EL (cell line): ENCODE results near the gene DOCK4.

ENCODE experiments used
- DNase-seq: peaks from one replicate; pipeline ENCODE4 v3.0.0-alpha.2; 2016

Gene DOCK4

DNA sequence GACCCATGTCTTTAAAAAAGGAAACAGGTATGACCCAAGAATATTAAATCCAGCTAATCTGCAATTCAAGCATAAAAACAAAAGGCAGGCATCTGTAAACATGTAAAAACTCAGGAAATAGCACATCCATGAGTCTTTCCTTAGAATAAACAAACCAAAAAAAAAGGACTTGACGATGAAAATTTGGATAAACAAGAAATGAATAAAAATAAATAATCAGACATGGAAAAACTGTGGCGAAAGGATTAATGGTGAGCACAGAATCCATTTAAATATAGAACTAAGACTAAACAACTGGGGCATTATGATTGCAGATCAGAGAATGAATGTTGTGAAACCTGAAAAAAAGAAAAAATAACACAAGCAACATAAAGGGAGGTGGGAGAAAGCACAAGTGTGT lies 170.1 kb downstream of the DOCK4 start:
- DNase-seq = peak; percentile 3

DNA sequence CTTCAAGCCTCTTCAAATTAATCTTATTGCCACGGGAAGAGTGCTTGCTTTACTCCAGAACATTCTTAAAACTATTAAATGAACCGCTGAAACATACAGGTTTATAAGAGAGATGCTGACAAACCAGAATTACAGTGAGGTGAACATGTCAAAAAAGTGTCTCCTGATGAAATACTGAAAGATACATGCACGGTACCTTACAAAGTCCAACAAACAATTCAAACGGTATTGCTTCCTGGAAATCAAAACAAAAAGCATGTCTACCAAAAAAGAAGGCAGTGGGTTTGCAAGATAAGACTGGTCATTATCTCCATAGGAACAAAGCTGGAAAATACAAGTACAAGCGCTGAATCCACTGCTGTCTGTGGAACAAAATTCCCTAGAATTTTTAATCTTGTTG lies 174.5 kb downstream of the DOCK4 start:
- no peak for DNase-seq

DNA sequence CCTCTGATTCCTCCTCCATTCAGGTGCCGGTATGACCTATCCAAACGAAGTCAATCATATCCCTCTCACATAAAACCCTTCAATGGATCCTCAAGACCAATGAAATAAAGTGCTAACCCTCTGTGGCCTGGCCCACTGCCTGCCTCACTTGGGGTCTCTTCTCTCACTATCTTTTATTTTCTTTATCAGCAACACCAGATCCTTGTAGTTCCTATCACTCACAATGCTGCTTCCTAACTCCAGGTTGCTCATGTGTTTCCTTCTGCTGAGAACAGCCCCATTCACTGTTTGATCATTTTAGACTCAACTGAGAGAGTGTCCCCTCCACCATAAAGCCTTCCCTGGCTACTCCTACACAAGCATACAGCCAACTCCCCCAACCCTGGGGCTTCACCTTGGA lies 180.6 kb downstream of the DOCK4 start:
- no peak for DNase-seq

DNA sequence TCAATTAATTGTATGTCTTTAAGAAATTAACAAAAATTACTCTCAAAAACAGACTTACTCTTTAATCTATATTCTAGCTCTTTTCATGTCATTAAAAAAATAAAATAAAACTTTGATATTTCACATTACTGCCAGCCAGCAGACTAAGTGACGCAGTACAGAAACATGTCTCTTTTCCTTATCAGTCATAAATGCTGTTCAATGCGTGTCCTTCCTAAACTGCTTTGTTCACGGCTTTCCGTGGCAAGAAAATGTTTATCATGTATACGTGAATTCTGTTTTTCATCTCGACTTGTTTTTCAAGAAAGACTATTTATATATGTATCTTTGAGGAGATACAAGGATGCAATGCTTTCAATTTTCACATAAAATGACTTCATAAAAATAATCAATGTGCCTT lies 182.4 kb downstream of the DOCK4 start:
- DNase-seq = no peak

DNA sequence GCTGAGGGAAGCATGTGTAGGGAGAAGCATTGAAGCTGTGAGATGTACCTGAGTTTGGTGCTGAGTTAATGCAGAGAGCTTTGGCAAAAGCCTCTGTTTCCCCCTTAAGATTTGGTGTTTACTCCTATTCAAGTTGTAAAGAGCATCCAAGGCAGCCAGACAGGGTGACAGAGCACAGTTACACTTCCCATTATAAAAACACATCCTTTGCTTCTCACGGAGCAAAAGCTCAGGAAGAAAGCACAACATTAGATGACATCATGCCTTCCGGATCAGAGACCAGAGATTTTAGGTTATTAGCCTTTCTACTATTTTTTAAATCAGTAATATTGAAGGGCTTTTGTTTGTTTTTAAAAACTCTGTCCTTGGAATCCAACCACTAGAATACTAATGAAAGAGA lies 182.9 kb downstream of the DOCK4 start:
- peak; percentile 2 for DNase-seq

DNA sequence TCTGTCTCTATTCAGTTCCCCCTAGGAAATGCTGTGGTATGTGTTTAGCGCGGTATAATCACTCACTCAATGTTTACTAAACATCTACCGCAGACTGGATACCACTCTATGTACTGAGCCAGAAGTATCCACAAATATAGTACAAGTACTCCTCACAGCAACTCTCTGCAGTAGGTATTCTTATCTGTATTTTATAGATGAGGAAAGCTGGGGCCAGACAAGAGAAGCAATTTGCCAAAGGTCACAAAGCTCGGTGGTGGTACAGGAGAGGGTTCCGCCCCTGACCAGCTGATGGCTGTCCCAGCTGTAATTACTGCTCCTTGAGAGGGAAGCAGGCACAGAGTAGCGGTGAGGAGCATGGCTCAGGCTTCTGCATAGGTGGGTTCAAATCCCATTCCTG lies 184.1 kb downstream of the DOCK4 start:
- DNase-seq = no peak

DNA sequence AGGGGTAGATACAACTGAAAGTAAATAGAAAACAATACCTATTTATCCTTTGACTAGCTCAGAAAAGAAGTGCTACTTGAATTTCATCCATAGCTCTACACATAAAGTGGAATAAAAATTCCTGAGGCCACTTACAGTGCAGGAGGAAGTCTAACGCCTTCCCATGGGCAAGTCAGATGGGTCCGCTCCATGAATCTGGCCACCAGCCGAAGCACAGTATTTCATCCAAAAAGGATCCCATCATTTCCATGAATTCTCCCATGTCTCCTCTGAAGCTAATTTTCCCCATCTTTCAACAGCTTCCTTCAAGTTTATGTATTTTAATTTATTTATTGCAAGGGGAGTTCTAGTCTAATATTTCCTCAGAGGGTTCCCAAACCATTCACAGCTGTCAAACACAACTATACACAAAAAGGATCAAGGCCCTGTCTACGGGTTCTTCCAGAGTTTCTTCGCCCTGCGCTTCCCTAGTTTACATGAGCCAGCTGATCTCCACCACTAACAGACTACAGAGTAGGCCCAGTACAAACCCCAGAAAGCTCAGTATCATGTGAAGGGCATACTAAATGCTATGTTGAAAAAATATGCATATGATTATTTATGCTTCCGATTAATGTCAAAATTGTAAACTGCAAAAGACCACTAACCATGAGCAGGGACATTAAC lies 184.7 kb downstream of the DOCK4 start:
- DNase-seq = no peak

DNA sequence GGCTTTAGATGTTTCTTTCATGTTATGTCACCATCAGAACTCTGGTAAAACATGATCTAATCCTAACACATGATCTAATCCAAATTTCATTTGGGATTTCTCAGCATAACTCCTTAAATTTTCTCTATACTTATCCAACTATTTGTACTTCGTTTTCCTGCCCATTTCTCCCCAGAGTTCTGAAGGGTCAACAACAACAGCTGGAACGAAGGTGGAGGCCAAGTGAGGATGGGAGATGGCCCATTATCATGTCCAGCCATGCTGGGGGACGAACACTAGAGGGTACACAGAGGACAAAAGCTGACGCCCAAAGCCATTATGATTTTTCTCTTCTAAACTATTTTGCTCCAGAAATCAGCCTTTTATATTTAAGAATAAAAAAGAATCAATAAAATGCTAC lies 185.4 kb downstream of the DOCK4 start:
- DNase-seq = no peak

DNA sequence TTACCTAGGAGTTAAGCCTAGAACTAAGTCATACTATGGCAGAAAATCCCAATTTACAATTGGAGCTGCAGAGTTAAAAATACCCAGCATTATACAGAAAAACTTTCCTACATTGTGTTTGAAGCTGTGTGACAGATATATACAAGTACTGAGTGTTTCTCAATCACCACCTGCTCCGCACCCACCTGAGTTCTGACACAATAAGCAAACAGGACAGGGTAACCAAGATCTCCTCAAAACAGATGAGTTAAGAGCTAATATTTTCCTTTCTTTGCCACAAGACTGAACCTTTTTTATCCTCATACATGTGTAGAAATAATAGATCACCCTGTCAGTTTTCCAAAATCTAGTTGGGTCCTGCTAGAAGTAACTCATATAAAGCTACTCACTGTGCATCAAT lies 186.3 kb downstream of the DOCK4 start:
- DNase-seq = no peak

DNA sequence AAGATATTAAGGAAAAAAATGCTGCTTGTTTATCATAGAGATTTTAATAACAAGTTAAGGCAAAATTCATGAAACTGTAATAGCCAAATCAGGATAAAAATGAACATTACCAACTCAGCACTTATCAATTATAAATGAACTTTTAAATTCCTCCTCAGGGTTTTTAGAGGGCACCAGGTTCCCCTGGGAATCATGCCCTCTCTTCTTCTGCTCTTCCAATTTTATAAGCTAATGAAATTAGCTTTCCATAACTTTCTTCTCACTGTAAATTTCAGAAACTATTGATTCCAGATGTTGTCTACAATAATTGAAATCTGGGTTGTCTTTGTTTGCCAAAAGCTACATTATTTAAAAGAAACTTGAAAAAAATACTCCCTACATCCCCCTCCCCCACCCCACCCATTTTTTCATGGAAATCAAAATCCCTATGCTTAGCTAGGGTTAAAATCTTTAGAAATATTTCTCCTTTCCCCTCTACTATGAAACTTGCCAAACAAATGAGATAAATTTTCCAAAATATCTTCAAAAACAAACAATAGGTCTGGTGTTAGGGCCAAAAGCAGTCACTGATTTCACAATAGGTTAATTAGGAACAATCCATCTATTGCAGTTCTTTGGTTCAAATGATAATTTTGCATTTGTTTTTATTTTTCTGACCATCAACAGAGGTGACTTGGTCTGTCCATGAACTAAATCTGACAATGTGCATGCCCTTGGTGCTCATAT lies 187.7 kb downstream of the DOCK4 start:
- no peak for DNase-seq

DNA sequence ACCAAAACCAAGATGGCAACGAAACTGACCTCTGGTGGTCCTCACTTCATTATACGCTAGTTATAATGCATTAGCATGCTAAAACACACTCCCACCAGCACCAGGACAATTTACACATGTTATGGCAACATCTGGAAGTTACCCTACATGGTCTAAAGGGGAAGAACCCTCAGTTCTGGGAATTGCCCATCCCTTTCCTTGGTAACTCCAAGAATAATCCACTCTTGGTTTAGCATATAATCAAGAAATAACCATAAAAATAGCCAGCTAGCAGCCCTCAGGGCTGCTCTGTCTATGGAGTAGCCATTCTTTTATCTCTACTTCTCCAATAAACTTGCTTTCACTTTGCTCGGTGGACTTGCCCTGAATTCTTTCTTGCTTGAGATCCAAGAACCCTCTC lies 191.1 kb downstream of the DOCK4 start:
- no peak for DNase-seq

DNA sequence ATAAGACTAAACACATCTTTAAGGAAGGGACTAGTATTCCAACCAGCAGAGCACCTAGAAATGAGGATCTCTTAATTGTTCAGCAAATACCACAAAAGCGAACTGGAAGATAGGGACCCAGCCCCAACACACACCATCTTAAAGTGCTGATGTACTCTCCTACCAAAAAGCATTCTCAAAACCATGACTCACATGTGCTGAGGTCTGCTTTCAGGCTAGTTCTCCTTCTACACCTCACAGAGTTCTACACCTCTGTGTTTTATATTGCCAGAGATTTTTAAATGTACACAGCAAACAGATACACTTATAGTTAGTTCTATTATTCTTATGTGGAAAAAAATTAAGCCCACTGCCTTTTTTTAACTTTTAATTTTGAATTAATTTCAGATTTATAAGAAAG lies 191.9 kb downstream of the DOCK4 start:
- DNase-seq = no peak

DNA sequence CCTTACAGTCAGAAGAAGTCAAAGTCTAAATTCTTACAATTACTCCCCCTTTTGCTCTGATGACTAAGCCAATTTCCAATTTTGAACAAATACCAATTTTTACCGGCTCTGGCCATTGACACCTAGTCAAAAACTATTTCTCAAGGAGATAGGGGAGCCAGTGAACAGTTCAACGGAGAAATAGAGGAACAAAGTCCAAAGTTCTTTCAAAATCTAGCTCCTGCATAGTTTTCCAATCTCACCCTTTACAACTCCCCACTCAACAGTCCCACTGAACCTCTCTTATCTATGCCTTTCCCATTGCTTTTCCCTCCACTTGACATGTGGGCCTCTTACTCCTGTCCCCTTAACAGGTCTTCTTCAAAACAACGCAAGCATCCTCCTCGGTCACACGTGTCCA lies 192.9 kb downstream of the DOCK4 start:
- DNase-seq = no peak

DNA sequence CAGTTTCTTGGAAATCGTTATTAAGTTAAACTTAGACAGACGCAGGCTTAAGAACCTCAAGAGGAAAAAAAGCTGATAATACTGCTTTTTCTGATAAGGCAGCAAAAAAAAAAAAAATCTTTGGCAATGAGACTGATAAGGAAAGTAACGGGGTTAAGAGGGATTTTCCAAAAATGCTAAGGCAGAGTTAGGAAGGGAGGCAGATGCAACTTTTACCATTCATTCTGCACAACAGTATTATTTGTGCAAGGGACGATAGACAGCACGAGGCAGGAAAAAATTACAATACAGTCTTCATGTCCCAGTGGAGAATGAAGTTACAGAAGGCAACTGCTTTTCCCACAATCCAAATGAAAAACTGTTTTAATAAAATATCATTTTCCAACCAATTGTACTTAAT lies 194.0 kb downstream of the DOCK4 start:
- DNase-seq = no peak

DNA sequence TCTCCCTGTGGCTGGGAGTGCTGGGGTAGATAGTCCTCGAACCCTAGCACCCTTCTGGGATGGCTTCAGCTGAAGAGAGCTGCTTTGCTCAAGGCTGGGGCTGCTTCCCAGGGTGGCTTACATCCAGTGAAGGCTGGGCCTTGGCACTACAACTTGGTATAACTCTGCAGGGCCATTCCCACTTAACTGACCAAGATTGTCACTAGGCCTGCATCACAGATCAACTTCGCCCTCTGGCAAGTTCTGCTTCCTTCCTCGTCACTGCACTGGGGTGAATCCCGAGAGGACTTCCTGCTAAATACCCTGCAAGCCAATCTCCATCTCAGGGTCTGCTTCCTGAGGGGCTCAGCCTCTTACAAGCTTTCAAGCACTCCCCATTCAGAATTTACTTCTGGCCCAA lies 195.2 kb downstream of the DOCK4 start:
- DNase-seq = no peak

DNA sequence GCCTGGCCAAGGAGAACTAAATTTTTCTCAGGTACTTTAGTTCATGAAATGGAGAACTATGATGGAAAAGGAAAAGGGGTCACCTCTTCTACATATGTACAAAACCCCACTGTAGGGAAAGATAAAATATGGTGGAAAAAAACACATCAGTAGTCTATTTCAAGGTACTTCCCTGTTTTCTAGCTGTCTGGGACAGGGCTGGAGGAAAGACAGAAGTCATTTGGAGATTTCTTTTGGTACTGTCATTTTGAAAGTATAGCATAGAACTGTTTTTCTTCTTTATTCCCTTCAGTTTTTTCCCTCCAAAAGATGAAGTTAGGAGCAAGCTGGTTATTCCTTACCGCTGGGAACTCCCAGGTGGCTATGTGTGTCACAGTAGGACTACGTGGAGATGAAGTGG lies 196.1 kb downstream of the DOCK4 start:
- DNase-seq = no peak

DNA sequence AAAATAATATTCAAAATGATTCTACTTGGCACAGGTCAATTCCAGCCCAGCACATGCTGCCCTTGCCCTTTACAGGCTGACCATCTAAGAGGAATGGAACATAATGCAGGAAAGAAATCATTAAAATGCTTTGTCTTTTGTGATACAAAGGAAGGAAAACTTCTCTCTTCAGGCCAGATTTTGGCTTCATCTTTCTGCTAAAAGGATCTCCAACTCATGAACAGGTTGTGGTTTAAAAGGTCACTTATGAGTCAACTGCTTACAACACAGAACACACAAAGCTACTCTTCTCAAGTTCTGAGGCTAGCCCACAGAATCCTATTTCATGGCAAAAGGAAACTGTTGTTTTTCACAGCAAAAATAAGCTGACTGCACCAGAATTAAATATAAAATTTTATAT lies 197.1 kb downstream of the DOCK4 start:
- DNase-seq = peak; percentile 44

DNA sequence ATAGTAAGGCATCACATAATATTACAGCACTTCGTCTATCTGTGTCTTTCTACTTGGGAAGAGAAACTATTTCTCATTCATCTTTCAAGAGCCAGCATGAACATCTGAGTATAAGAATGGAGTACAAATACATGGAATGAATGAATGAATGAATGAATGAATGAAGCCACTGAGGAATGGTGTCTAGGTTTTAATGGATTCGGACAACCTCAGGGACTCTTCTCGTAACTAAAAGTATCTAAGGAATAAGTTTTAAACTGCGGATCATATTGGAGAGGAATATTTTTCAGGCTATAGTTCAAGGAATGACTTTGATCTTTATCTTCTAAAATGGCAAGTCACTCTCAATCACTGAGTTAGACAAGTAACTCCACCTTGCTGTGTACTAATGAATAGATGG lies 199.0 kb downstream of the DOCK4 start:
- no peak for DNase-seq

DNA sequence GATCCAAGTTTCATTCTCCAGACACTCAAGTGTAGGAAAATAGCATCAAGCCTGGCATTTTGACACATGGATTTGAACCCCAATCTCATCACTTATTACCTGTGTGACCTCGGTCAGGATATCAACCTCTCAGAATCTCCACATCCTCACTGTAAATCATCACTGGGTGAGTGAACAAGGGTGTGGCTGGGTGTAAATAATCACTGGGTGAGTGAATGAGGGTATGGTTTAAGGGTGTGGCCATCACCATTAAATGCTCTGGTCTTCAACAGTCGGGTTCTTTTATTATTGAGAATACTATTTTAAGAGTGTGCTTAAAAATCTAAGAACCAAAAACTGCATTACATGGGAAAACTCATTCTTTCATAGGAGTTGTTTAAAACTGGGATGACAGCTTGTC lies 200.1 kb downstream of the DOCK4 start:
- no peak for DNase-seq

DNA sequence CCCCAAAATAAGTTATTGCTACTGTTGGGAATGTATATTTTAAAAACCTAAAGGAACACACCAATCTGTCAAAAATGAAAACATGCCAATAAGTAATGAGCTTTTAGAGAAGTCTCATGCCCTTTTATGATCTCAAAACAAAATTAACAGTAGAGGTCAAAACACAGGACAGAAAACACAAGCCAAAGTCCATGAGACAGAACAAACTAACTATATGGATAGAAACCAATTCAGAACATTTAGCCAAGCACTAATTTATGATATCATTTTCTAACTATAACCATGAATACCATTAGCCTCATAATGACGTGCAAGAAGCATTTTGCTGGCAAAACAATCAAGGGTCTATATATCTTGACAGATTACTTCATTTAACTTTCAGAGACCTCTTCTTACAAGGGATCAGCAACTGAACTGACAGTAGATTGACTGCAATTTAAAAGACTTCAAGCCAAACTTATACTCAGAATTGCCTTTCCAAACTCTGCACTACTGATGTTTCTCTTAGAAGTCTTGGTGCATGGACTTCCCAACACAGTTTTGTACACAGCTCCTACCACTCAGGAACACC lies 200.9 kb downstream of the DOCK4 start:
- DNase-seq = no peak

DNA sequence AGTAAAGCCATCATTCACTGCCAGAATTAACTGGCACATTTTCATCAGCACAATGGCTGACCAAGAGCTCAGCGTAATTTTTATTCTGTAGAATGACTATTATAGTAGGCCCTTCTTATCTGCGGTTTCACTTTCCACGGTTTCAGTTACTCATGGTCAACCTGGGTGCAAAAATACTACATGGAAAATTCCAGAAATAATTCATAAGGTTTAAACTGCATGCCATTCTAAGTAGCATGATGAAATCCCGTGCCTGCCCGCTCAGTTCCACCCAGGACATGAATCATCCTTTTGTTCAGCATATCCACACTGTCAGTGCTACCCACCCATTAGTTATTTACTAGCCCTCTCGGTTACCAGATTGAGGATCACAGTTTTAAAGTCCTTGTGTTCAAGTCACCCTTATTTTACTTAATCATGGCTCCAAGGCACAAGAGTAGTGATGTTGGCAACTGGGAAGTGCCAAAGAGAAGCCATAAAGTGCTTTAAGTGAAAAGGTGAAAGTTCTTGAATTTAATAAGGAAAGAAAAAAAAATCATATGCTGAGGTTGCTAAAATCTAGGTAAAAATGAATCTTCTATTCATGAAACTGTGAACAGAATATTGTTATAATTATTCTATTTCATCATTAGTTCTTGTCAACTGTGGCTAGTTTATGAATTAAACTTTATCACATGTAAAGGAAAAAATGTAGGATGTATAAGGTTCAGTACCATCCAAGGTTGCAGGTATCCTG lies 204.9 kb downstream of the DOCK4 start:
- DNase-seq = peak; percentile 87

DNA sequence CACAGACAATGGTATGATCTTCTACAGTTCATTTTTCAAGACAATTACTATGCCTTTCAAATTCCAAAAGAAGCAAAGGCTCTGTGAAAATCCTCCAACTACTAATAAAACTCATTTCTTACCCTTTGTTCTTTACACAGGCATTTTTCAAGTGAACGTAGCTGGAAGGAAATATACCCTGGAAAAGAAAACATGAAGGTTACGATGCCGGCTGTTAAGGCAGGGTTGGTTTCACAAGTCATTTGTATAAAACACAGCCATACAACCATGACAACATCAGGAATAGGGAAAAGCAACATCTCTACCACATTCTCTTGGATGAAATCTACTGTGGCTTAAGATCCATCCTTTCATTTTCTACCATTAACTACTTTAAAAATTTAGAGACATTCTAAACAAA lies 207.9 kb downstream of the DOCK4 start:
- no peak for DNase-seq

DNA sequence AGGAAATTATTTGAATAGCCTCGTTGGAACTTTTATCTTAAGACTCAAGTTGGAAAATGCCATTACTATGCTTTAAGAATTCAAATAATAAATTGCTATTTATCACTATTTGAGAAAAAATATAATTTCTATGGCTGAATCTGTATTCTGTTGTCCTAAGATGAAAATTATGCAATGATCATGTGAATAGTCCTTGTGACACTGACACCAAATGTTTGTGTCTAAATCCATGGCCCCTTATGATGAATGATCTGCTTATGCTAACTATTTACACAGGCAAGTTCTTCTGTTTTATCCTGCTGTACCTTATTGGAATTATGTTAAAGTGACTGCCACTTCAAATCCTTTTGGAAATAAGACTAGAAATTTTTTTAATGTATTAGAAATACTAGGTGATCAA lies 208.7 kb downstream of the DOCK4 start:
- no peak for DNase-seq

DNA sequence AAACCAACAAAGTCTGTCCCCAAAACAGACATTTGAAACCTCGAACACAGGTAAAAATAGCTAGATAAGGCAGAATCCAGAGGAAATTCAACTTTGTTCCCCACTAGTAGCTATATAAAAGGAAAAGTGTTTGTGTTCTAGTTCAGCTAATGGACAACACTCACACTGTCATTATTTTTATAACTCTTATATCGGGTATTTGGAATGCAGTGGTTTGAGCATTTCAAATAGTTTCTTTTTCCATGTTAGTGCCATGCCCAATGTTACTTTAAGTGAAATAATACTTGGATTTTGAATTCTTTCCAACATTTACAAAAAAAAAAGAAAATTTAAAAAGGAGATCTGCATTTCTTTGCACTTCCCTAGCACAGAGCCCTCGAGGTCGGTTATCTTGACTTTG lies 213.6 kb downstream of the DOCK4 start:
- DNase-seq = peak; percentile 6
